HEK293 (cell line): ENCODE data around the gene PLEKHJ1.

ENCODE experiments used
- CTCF ChIP-seq: fragments of 450-650 bp; formaldehyde crosslinking; IDR thresholded peaks from 2 replicates; pipeline ENCODE4 v1.5.1; 2016; ENCODE audit warnings: missing biosample characterization, missing genetic modification characterization
- SETDB1 ChIP-seq: IDR thresholded peaks from one replicate; pipeline ENCODE4 v1.6.1; 2017; ENCODE audit warnings: mild to moderate bottlenecking, low read length, moderate library complexity, mixed read lengths; ENCODE audit not compliant: insufficient read length
- SP2 ChIP-seq: fragments of 450-650 bp; formaldehyde crosslinking; IDR thresholded peaks from 2 replicates; pipeline ENCODE4 v1.5.1; 2016; ENCODE audit warnings: missing biosample characterization, missing genetic modification characterization
- SP3 ChIP-seq: fragments of 450-650 bp; formaldehyde crosslinking; IDR thresholded peaks from 2 replicates; pipeline ENCODE4 v1.5.1; 2016; ENCODE audit warnings: missing biosample characterization, missing genetic modification characterization
- YY1 ChIP-seq: fragments of 450-650 bp; formaldehyde crosslinking; IDR thresholded peaks from 2 replicates; pipeline ENCODE4 v1.5.1; 2018; ENCODE audit warnings: missing biosample characterization, missing genetic modification characterization
- ZNF202 ChIP-seq: fragments of 450-650 bp; formaldehyde crosslinking; IDR thresholded peaks from 2 replicates; pipeline ENCODE4 v1.5.1; 2016; ENCODE audit warnings: missing biosample characterization, missing genetic modification characterization, borderline replicate concordance
- ZNF707 ChIP-seq: fragments of 450-650 bp; formaldehyde crosslinking; IDR thresholded peaks from 2 replicates; pipeline ENCODE4 v1.5.1; 2016; ENCODE audit warnings: missing biosample characterization, missing genetic modification characterization
- ZNF776 ChIP-seq: fragments of 450-650 bp; formaldehyde crosslinking; IDR thresholded peaks from 2 replicates; pipeline ENCODE4 v1.5.0; 2017; ENCODE audit warnings: missing biosample characterization, missing genetic modification characterization, borderline replicate concordance
- ZNF843 ChIP-seq: fragments of 450-650 bp; formaldehyde crosslinking; IDR thresholded peaks from 2 replicates; pipeline ENCODE4 v1.5.1; 2016; ENCODE audit warnings: missing biosample characterization, missing genetic modification characterization
- ZSCAN16 ChIP-seq: fragments of 450-650 bp; formaldehyde crosslinking; IDR thresholded peaks from 2 replicates; pipeline ENCODE4 v1.5.1; 2016; ENCODE audit warnings: missing biosample characterization, missing genetic modification characterization
- TF ChIP-seq, protein P1 (sequence below): fragments of 450-650 bp; formaldehyde crosslinking; IDR thresholded peaks from 2 replicates; pipeline ENCODE4 v1.5.0; 2017; ENCODE audit warnings: missing biosample characterization, missing genetic modification characterization, borderline replicate concordance
- TF ChIP-seq, protein P2 (sequence below): fragments of 450-650 bp; formaldehyde crosslinking; optimal IDR thresholded peaks from 2 replicates; pipeline ENCODE3; 2016; ENCODE audit warnings: missing biosample characterization, mild to moderate bottlenecking, missing genetic modification characterization
- TF ChIP-seq, protein P3 (sequence below): fragments of 450-650 bp; formaldehyde crosslinking; IDR thresholded peaks from 2 replicates; pipeline ENCODE4 v1.5.1; 2016; ENCODE audit warnings: missing biosample characterization, missing genetic modification characterization
- TF ChIP-seq, protein P4 (sequence below): fragments of 450-650 bp; formaldehyde crosslinking; IDR thresholded peaks from 2 replicates; pipeline ENCODE4 v1.5.1; 2016; ENCODE audit warnings: missing biosample characterization, missing genetic modification characterization

GRCh38 chr19:2240881-2241760, 5.0 kb upstream of the PLEKHJ1 start:
- TF ChIP-seq YY1 (tag by site-specific recombination), result no peak
- TF ChIP-seq SETDB1, result no peak
- no peak for TF ChIP-seq CTCF
- no peak for TF ChIP-seq SP3
- TF ChIP-seq, protein P1, sequence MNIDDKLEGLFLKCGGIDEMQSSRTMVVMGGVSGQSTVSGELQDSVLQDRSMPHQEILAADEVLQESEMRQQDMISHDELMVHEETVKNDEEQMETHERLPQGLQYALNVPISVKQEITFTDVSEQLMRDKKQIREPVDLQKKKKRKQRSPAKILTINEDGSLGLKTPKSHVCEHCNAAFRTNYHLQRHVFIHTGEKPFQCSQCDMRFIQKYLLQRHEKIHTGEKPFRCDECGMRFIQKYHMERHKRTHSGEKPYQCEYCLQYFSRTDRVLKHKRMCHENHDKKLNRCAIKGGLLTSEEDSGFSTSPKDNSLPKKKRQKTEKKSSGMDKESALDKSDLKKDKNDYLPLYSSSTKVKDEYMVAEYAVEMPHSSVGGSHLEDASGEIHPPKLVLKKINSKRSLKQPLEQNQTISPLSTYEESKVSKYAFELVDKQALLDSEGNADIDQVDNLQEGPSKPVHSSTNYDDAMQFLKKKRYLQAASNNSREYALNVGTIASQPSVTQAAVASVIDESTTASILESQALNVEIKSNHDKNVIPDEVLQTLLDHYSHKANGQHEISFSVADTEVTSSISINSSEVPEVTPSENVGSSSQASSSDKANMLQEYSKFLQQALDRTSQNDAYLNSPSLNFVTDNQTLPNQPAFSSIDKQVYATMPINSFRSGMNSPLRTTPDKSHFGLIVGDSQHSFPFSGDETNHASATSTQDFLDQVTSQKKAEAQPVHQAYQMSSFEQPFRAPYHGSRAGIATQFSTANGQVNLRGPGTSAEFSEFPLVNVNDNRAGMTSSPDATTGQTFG (tag by site-specific recombination), result no peak
- TF ChIP-seq ZNF776 (tag by site-specific recombination), result no peak
- peak; percentile 29; the same call in 1 of the 2 replicates for TF ChIP-seq SP2 (tag by site-specific recombination)
- TF ChIP-seq, protein P2, sequence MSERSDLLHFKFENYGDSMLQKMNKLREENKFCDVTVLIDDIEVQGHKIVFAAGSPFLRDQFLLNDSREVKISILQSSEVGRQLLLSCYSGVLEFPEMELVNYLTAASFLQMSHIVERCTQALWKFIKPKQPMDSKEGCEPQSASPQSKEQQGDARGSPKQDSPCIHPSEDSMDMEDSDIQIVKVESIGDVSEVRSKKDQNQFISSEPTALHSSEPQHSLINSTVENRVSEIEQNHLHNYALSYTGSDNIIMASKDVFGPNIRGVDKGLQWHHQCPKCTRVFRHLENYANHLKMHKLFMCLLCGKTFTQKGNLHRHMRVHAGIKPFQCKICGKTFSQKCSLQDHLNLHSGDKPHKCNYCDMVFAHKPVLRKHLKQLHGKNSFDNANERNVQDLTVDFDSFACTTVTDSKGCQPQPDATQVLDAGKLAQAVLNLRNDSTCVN (tag by site-specific recombination), result peak; percentile 16
- TF ChIP-seq ZNF843 (tag by site-specific recombination), result no peak
- no peak for TF ChIP-seq ZNF707 (tag by site-specific recombination)
- TF ChIP-seq, protein P3, sequence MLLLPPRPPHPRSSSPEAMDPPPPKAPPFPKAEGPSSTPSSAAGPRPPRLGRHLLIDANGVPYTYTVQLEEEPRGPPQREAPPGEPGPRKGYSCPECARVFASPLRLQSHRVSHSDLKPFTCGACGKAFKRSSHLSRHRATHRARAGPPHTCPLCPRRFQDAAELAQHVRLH (tag by site-specific recombination), result no peak
- no peak for TF ChIP-seq ZNF202 (tag by site-specific recombination)
- TF ChIP-seq, protein P4, sequence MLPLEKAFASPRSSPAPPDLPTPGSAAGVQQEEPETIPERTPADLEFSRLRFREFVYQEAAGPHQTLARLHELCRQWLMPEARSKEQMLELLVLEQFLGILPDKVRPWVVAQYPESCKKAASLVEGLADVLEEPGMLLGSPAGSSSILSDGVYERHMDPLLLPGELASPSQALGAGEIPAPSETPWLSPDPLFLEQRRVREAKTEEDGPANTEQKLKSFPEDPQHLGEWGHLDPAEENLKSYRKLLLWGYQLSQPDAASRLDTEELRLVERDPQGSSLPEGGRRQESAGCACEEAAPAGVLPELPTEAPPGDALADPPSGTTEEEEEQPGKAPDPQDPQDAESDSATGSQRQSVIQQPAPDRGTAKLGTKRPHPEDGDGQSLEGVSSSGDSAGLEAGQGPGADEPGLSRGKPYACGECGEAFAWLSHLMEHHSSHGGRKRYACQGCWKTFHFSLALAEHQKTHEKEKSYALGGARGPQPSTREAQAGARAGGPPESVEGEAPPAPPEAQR (tag by site-specific recombination), result no peak
- TF ChIP-seq ZSCAN16 (tag by site-specific recombination), result no peak
